Psoas muscle (tissue), 8 donors: Measurements from ENCODE around the gene CUX1. TPM values are rescaled to one million over a fixed set of nuclear protein-coding genes. Genes with fewer than 3 reads are reported as not detected.

Source experiments
- ATAC-seq, 4 donors: fragments of 200-7000 bp; cut with Tn5 transposase; one replicate each; pipeline ENCODE4 v1.9.1; 2020; ENCODE audit warnings: moderate library complexity in 3 of 4, mild to moderate bottlenecking in 2 of 4
- DNase-seq, 2 donors: peaks; one replicate each; pipeline ENCODE4 v3.0.0-alpha.2; 2020
- H3K27ac ChIP-seq: fragments of 200-600 bp; one replicate; pipeline ENCODE4 v1.8.0; 2022
- H3K27me3 ChIP-seq, 3 donors: fragments of 200-600 bp in 1 of 3; one replicate each; pipeline versions ENCODE4 v1.6.1 to v1.8.0; 2013 to 2022; ENCODE audit warnings: low read length in 2 of 3, mild to moderate bottlenecking in 2 of 3, moderate library complexity in 1 of 3; ENCODE audit not compliant: insufficient read depth in 3 of 3
- H3K36me3 ChIP-seq, 2 donors: fragments of 200-600 bp in 1 of 2; one replicate each; pipeline versions ENCODE4 v1.6.1 to v1.8.0; 2013 to 2022; ENCODE audit warnings: low read depth in 1 of 2, mild to moderate bottlenecking in 1 of 2, moderate library complexity in 1 of 2; ENCODE audit not compliant: insufficient read depth in 1 of 2
- H3K4me1 ChIP-seq: fragments of 200-600 bp; one replicate; pipeline ENCODE4 v1.8.0; 2022
- H3K4me3 ChIP-seq: fragments of 200-600 bp; one replicate; pipeline ENCODE4 v1.8.0; 2022; ENCODE audit warnings: mild to moderate bottlenecking
- H3K9me3 ChIP-seq: fragments of 200-600 bp; one replicate; pipeline ENCODE4 v1.8.0; 2022
- CTCF ChIP-seq: fragments of 200-600 bp; IDR thresholded peaks from one replicate; pipeline ENCODE4 v1.8.0; 2022; ENCODE audit warnings: antibody characterized with exemption
- WGBS, 3 donors: extraction: QIAGEN DNeasy Blood & Tissue Kit; methylation state at CpG; one replicate each; pipeline versions ENCODE4 v1.1.6 to v1.1.7; 2013; 5-methylcytosine and 5-hydroxymethylcytosine counted together
- intact Hi-C, 2 donors: fragments of 100-400 bp; cut with DNase I; formaldehyde crosslinking; loops; one replicate each; pipeline versions ENCODE4 v1.11.0 to v1.14.2; 2022
- polyA plus RNA-seq, 3 donors: library from polyadenylated mRNA; stranded (reverse); fragments of 200-250 nt; gene quantifications; one replicate each; pipeline ENCODE4 v1.2.3, GENCODE V29; 2013
- total RNA-seq, 4 donors: library from RNA; stranded (reverse); fragmentation: NEBNext Ultra II Directional in 2 of 4; extraction: Animal tissue kit (Norgen Biotek cat#: 25700) in 2 of 4; gene quantifications; one replicate each; pipeline versions ENCODE4 v1.2.1 to v1.2.4, GENCODE V29; 2021 to 2023
- donor health status: healthy with polysubstance abuse.
- donor health status: DM: no; HTN: no; CAD: no; lungs with moderate emphysema.
- donor health status: Bipolar disorder and iron deficiency.
- donor health status: healthy.
- donor health status: DM: yes; HTN: yes; CAD: no.
- donor health status: DM: no; HTN: no; CAD: no.
- donor health status: DM: no; HTN: no; CAD: no.
- donor health status: DM: yes; HTN: yes; CAD: no.

Gene CUX1
- total and polyA plus RNA-seq, 7 donors: 12.5 to 95.6 (median 72.4) TPM

- ATAC-seq: peak; percentile 7 to 50 (median 42)
- Histone ChIP-seq H3K4me1 (no peaks in the 10 kb centered on the region), H3K9me3 (no peaks in the 10 kb centered on the region), H3K36me3 (peaks cover 5 to 16% of the 10 kb centered on the region in 2 donors), H3K4me3 (no peak overlapping the region), H3K27me3 (peaks cover 0 to 3% (median 0%) of the 10 kb centered on the region in 3 donors), H3K27ac (no peak overlapping the region)
- DNase-seq: no peak
- intact Hi-C loops: no loop called here
- WGBS, 3 donors: 55 to 64% (median 56%) methylated on average over 19 of the region's 19 CpGs
- no peak for TF ChIP-seq CTCF
Observed at GRCh38 chr7:102253066-102253972, 435.9 kb downstream of the CUX1 start.

- Histone ChIP-seq H3K27ac (no peak overlapping the region), H3K4me3 (no peak overlapping the region), H3K4me1 (no peaks in the 10 kb centered on the region), H3K36me3 (peaks cover 2 to 13% of the 10 kb centered on the region in 2 donors), H3K27me3 (peaks cover 0 to 3% (median 0%) of the 10 kb centered on the region in 3 donors), H3K9me3 (no peaks in the 10 kb centered on the region)
- ATAC-seq (peak; percentile 23 to 43 (median 26)), DNase-seq (no peak)
- no peak for TF ChIP-seq CTCF
- intact Hi-C loops: no loop called here
- 35 to 65% (median 46%) methylated on average over 13 of the region's 13 CpGs for WGBS, 3 donors
Observed at GRCh38 chr7:102253973-102254370, 436.5 kb downstream of the CUX1 start.

GRCh38 chr7:102254521-102254920 lies 437.1 kb downstream of the CUX1 start:
- DNase-seq (no peak), ATAC-seq (peak in 1 of 4 donors; percentile 22)
- Histone ChIP-seq H3K27ac (no peak overlapping the region), H3K4me1 (no peaks in the 10 kb centered on the region), H3K9me3 (no peaks in the 10 kb centered on the region), H3K4me3 (no peak overlapping the region), H3K27me3 (peaks cover 0 to 3% (median 0%) of the 10 kb centered on the region in 3 donors), H3K36me3 (peaks cover 0 to 8% of the 10 kb centered on the region in 2 donors)
- intact Hi-C loops: no loop called here
- 39 to 52% (median 46%) methylated on average over 8 of the region's 8 CpGs for WGBS, 3 donors
- no peak for TF ChIP-seq CTCF

- DNase-seq (no peak), ATAC-seq (no peak)
- no peak overlapping the region for H3K4me3 ChIP-seq
- H3K27me3 ChIP-seq: peaks cover 0 to 3% (median 0%) of the 10 kb centered on the region in 3 donors
- TF ChIP-seq CTCF: no peak
- 65 to 67% (median 66%) methylated on average over 7 of the region's 7 CpGs for WGBS, 3 donors
- no peaks in the 10 kb centered on the region for H3K9me3 ChIP-seq
- no peaks in the 10 kb centered on the region for H3K4me1 ChIP-seq
- intact Hi-C loops: no loop called here
- no peak overlapping the region for H3K27ac ChIP-seq
- no peaks in the 10 kb centered on the region for H3K36me3 ChIP-seq
Observed at GRCh38 chr7:102255501-102255900, 438.1 kb downstream of the CUX1 start.
